ENCODE data around the gene SCFD2.
"Not testable (repeated sequence)": the region's sequence is repeated elsewhere in the genome, so short reads cannot be mapped to it uniquely, and the experiment has no call there.

The SCFD2 gene

GRCh38 chr4:53150631-53151488, 215.0 kb downstream of the SCFD2 start:
- no peak for TF ChIP-seq CTCF (conservative IDR thresholded peaks at IDR 0.05; ENCODE audit: low read depth, low read length)

GRCh38 chr4:53147711-53148110, 218.2 kb downstream of the SCFD2 start:
- no peak for TF ChIP-seq CTCF (conservative IDR thresholded peaks at IDR 0.05; ENCODE audit: low read depth, low read length)
- no peak for DNase-seq (ENCODE audit: low read depth)
- H3K4me3 ChIP-seq (ENCODE audit: low read length): no peak overlapping the region

More at GRCh38 chr4:53150631-53151488, 215.0 kb downstream of the SCFD2 start:
- no peak for DNase-seq (ENCODE audit: low read depth)
- H3K4me3 ChIP-seq (ENCODE audit: low read length): no peak overlapping the region

- no peak for TF ChIP-seq CTCF (conservative IDR thresholded peaks at IDR 0.05; ENCODE audit: low read depth, low read length)
- DNase-seq (ENCODE audit: low read depth): no peak
- no peak overlapping the region for H3K4me3 ChIP-seq (ENCODE audit: low read length)
Observed at GRCh38 chr4:53147197-53147596, 218.7 kb downstream of the SCFD2 start.

- H3K4me3 ChIP-seq (ENCODE audit: low read length): no peak overlapping the region
- DNase-seq (ENCODE audit: low read depth): no peak
- no peak for TF ChIP-seq CTCF (conservative IDR thresholded peaks at IDR 0.05; ENCODE audit: low read depth, low read length)
Observed at GRCh38 chr4:53141308-53141707, 224.6 kb downstream of the SCFD2 start.

GRCh38 chr4:53139256-53139655, 226.6 kb downstream of the SCFD2 start:
- H3K4me3 ChIP-seq (ENCODE audit: low read length); DNase-seq (ENCODE audit: low read depth): not testable (repeated sequence)

GRCh38 chr4:53137468-53137867, 228.4 kb downstream of the SCFD2 start:
- TF ChIP-seq CTCF (conservative IDR thresholded peaks at IDR 0.05; ENCODE audit: low read depth, low read length): no peak
- no peak overlapping the region for H3K4me3 ChIP-seq (ENCODE audit: low read length)
- DNase-seq (ENCODE audit: low read depth): no peak

- no peak for TF ChIP-seq CTCF (conservative IDR thresholded peaks at IDR 0.05; ENCODE audit: low read depth, low read length)
- no peak overlapping the region for H3K4me3 ChIP-seq (ENCODE audit: low read length)
- no peak for DNase-seq (ENCODE audit: low read depth)
Observed at GRCh38 chr4:53136954-53137353, 228.9 kb downstream of the SCFD2 start.

All from retinal pigment epithelial cell (primary cell).